Panc1 (cell line): ENCODE results near the gene CES3. TPM values are rescaled to one million over a fixed set of nuclear protein-coding genes. Genes with fewer than 3 reads are reported as not detected.

Source experiments
- ATAC-seq: fragments of 200-7000 bp; cut with Tn5 transposase; 2 replicates; pipeline ENCODE4 v1.9.1; 2020; ENCODE audit warnings: mild to moderate bottlenecking, moderate library complexity
- BruUV-seq: library from RNA; stranded (reverse); fragments of 400-500 nt; replicated peaks from 2 replicates; lab custom pipeline; 2021; lab: Mats Ljungman, UMichigan
- CTCF ChIA-PET: fragments of 300-600 bp; sonication (Branson Sonifier 250); formaldehyde crosslinking; loops from one replicate; lab custom pipeline; 2022; ENCODE audit warnings: antibody characterized with exemption; lab: Charles Lee
- POLR2A ChIA-PET: fragments of 300-600 bp; sonication (Branson Sonifier 250); formaldehyde crosslinking; loops from one replicate; lab custom pipeline; 2022; ENCODE audit warnings: antibody characterized with exemption; lab: Charles Lee
- DNase-seq: peaks from one replicate; pipeline ENCODE4 v3.0.0-alpha.2; 2010; ENCODE audit warnings: low read depth, low spot score
- H3K27ac ChIP-seq: 2 replicates; pipeline ENCODE4 v1.5.1; 2011; ENCODE audit warnings: mild to moderate bottlenecking, low read length, inconsistent platforms
- H3K27me3 ChIP-seq: fragments of 200-500 bp; sonication (Bioruptor generic); 2 replicates; pipeline ENCODE4 v1.6.0; 2014; ENCODE audit warnings: low read length, inconsistent platforms; ENCODE audit not compliant: control insufficient read depth, insufficient read depth
- H3K36me3 ChIP-seq: fragments of 200-500 bp; sonication (Bioruptor generic); 2 replicates; pipeline ENCODE4 v1.5.1; 2014; ENCODE audit warnings: inconsistent platforms, mild to moderate bottlenecking, low read length, moderate library complexity; ENCODE audit not compliant: control insufficient read depth, insufficient read depth
- H3K4me1 ChIP-seq: 2 replicates; pipeline ENCODE4 v1.5.1; 2011; ENCODE audit warnings: inconsistent platforms, mild to moderate bottlenecking, low read length, moderate library complexity; ENCODE audit not compliant: control insufficient read depth, insufficient read depth
- H3K4me3 ChIP-seq, 2 experiments: 2 replicates each; pipeline ENCODE4 v1.5.1; 2011 to 2012; ENCODE audit warnings: low read depth in 2 of 2, low read length in 2 of 2, mild to moderate bottlenecking in 2 of 2, inconsistent platforms in 1 of 2, moderate library complexity in 1 of 2
- H3K9me3 ChIP-seq: fragments of 200-500 bp; sonication (Bioruptor generic); 2 replicates; pipeline ENCODE4 v1.5.1; 2014; ENCODE audit warnings: low read depth, mild to moderate bottlenecking, inconsistent platforms, low read length, moderate library complexity; ENCODE audit not compliant: control insufficient read depth, insufficient read depth
- POLR2AphosphoS5 ChIP-seq: IDR thresholded peaks from 2 replicates; pipeline ENCODE4 v1.6.1; 2012; ENCODE audit warnings: mild to moderate bottlenecking, low read depth, low read length, moderate library complexity
- SIN3A ChIP-seq: IDR thresholded peaks from 2 replicates; pipeline ENCODE4 v1.6.1; 2012; ENCODE audit warnings: low read depth, mild to moderate bottlenecking, low read length, moderate library complexity, borderline replicate concordance; ENCODE audit not compliant: insufficient read depth
- TCF7L2 ChIP-seq: IDR thresholded peaks from 2 replicates; pipeline ENCODE4 v1.6.1; 2011; ENCODE audit warnings: mild to moderate bottlenecking, low read depth, low read length, inconsistent platforms
- in situ Hi-C: cut with HindIII; loops from 2 replicates; pipeline ENCODE4 v1.10.0; 2016; ENCODE audit warnings: low sequenced_read_pairs, low pct_unique_long_range_greater_than_20kb
- intact Hi-C: fragments of 100-400 bp; cut with micrococcal nuclease; formaldehyde crosslinking; loops from one replicate; pipeline ENCODE4 v1.10.0; 2022; ENCODE audit not compliant: unreplicated experiment
- total RNA-seq: library from RNA; stranded (reverse); gene quantifications from one replicate; pipeline ENCODE4 v1.2.1, GENCODE V29; 2021; ENCODE audit not compliant: unreplicated experiment
- TF ChIP-seq, protein P1 (sequence below), 2 experiments: IDR thresholded peaks; 2 replicates each; pipeline ENCODE4 v1.6.1; 2011 to 2012; ENCODE audit warnings: low read depth in 2 of 2, control low read depth in 1 of 2, low read length in 1 of 2, mild to moderate bottlenecking in 1 of 2, moderate library complexity in 1 of 2; ENCODE audit not compliant: insufficient read depth in 1 of 2
- TF ChIP-seq, protein P2 (sequence below): fragments of 450-650 bp; IDR thresholded peaks from 2 replicates; pipeline ENCODE4 v1.5.1; 2017; ENCODE audit warnings: mild to moderate bottlenecking

The CES3 gene
- total RNA-seq, 1 experiment from 2014 or later = not detected

DNA sequence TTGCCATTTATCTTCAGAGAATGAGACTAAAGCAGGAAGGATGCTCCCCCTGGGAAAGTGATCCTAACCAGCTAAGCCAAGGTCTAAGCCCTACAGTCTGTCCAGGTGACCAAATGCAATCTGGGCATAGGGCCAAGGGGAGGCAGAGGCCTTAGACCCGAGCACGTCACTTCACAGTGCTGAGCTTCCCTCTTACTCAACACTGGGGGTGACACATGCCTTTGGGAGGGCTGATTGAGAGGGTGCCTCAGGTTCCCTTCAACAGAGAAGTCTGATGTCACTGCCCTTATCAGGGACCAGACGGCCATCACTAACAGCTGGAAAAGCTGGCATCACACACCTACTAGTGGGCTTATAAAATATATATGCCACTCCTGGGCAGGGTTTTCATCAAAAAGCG, 30.9 kb upstream of the CES3 start:
- POLR2A ChIA-PET = no interaction called here
- in situ Hi-C loops = no loop called here
- TF ChIP-seq, protein P1, sequence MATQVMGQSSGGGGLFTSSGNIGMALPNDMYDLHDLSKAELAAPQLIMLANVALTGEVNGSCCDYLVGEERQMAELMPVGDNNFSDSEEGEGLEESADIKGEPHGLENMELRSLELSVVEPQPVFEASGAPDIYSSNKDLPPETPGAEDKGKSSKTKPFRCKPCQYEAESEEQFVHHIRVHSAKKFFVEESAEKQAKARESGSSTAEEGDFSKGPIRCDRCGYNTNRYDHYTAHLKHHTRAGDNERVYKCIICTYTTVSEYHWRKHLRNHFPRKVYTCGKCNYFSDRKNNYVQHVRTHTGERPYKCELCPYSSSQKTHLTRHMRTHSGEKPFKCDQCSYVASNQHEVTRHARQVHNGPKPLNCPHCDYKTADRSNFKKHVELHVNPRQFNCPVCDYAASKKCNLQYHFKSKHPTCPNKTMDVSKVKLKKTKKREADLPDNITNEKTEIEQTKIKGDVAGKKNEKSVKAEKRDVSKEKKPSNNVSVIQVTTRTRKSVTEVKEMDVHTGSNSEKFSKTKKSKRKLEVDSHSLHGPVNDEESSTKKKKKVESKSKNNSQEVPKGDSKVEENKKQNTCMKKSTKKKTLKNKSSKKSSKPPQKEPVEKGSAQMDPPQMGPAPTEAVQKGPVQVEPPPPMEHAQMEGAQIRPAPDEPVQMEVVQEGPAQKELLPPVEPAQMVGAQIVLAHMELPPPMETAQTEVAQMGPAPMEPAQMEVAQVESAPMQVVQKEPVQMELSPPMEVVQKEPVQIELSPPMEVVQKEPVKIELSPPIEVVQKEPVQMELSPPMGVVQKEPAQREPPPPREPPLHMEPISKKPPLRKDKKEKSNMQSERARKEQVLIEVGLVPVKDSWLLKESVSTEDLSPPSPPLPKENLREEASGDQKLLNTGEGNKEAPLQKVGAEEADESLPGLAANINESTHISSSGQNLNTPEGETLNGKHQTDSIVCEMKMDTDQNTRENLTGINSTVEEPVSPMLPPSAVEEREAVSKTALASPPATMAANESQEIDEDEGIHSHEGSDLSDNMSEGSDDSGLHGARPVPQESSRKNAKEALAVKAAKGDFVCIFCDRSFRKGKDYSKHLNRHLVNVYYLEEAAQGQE (IDR thresholded peaks at IDR 0.05; ENCODE audit: insufficient read depth in 1 of 2, low read depth in 2 of 2, low read length in 1 of 2) = no peak
- no peak for TF ChIP-seq TCF7L2
- TF ChIP-seq, protein P2, sequence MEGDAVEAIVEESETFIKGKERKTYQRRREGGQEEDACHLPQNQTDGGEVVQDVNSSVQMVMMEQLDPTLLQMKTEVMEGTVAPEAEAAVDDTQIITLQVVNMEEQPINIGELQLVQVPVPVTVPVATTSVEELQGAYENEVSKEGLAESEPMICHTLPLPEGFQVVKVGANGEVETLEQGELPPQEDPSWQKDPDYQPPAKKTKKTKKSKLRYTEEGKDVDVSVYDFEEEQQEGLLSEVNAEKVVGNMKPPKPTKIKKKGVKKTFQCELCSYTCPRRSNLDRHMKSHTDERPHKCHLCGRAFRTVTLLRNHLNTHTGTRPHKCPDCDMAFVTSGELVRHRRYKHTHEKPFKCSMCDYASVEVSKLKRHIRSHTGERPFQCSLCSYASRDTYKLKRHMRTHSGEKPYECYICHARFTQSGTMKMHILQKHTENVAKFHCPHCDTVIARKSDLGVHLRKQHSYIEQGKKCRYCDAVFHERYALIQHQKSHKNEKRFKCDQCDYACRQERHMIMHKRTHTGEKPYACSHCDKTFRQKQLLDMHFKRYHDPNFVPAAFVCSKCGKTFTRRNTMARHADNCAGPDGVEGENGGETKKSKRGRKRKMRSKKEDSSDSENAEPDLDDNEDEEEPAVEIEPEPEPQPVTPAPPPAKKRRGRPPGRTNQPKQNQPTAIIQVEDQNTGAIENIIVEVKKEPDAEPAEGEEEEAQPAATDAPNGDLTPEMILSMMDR = no peak
- TF ChIP-seq POLR2AphosphoS5 = no peak
- TF ChIP-seq SIN3A = no peak

DNA sequence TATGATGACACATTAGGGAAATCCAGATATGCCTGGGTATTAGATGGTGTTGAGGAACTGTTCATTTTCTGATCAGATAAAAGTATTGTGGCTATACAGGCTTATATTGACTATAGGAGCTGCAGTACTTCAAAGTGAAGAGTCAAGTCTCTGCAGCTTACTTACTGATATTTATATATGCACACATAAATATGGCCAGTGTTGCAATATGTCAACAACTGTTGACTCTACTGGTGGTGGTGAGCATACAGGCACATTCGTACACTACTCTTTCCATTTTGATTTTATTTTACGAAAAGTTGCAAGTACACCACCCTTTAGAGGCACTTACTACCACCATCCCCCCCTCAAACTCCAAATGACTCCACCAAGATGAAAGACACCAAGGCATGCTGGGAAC, 29.4 kb upstream of the CES3 start:
- Histone ChIP-seq H3K27ac (no peak overlapping the region), H3K4me1 (peaks cover 3% of the 10 kb centered on the region), H3K27me3 (no peaks in the 10 kb centered on the region), H3K36me3 (peaks cover 8% of the 10 kb centered on the region; the same call in 1 of the 2 replicates), H3K9me3 (no peaks in the 10 kb centered on the region), H3K4me3 (no peak overlapping the region)
- POLR2A ChIA-PET = no interaction called here
- no peak for DNase-seq
- no TSS peak for BruUV-seq
- intact Hi-C loops (no loop called here), in situ Hi-C loops (no loop called here)
- ATAC-seq = no peak
- CTCF ChIA-PET = no interaction called here
- TF ChIP-seq POLR2AphosphoS5 = no peak
- no peak for TF ChIP-seq TCF7L2

More for the DNA sequence above, 30.9 kb upstream of the CES3 start:
- Histone ChIP-seq H3K9me3 (no peaks in the 10 kb centered on the region), H3K4me1 (peaks cover 6% of the 10 kb centered on the region; the same call in 1 of the 2 replicates), H3K27me3 (no peaks in the 10 kb centered on the region), H3K27ac (no peak overlapping the region), H3K4me3 (no peak overlapping the region), H3K36me3 (peaks cover 8% of the 10 kb centered on the region; the same call in 1 of the 2 replicates)
- DNase-seq = no peak
- BruUV-seq = no TSS peak
- no peak for ATAC-seq
- intact Hi-C loops = no loop called here
- CTCF ChIA-PET = no interaction called here

DNA sequence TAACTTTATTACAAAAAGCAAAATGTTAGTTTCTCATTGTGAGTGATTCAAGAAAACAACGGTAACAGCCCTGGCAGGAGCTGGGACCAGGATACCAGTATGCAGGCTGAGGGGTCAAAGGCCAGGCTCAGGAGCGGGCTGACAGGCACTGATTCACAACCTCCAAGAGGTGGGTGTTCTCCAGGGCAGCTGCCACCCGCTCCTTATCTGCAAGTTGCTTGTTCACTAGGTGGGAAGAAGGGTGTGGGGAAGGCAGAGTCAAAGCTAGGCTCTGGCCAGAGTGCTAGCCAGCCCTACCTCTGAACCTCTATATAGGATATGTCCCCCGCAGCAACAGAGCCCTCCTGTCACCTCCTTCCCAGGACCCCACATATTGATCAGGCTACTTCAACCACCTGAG, 29.0 kb upstream of the CES3 start:
- Histone ChIP-seq H3K9me3 (no peaks in the 10 kb centered on the region), H3K4me1 (peaks cover 3% of the 10 kb centered on the region), H3K27me3 (no peaks in the 10 kb centered on the region), H3K27ac (no peak overlapping the region), H3K4me3 (no peak overlapping the region), H3K36me3 (peaks cover 8% of the 10 kb centered on the region; the same call in 1 of the 2 replicates)
- BruUV-seq = no TSS peak
- DNase-seq (no peak), ATAC-seq (no peak)
- TF ChIP-seq, protein P2 = no peak
- TF ChIP-seq, protein P1 (IDR thresholded peaks at IDR 0.05; ENCODE audit: insufficient read depth in 1 of 2, low read depth in 2 of 2, low read length in 1 of 2) = no peak
- TF ChIP-seq POLR2AphosphoS5 = no peak
- TF ChIP-seq TCF7L2 = no peak
- no peak for TF ChIP-seq SIN3A
- CTCF ChIA-PET = no interaction called here
- intact Hi-C loops = no loop called here
- in situ Hi-C loops = no loop called here
- POLR2A ChIA-PET = no interaction called here
